Neural cell (in vitro differentiated cells): ENCODE data around the gene TAGLN.

Experiments used
- CTCF ChIP-seq: fragments of 450-650 bp; IDR thresholded peaks from 2 replicates; pipeline ENCODE4 v1.5.1; 2014; ENCODE audit warnings: antibody characterized with exemption, mild to moderate bottlenecking, moderate library complexity; ENCODE audit not compliant: poor library complexity, severe bottlenecking
- EP300 ChIP-seq: fragments of 450-650 bp; conservative IDR thresholded peaks from 2 replicates; pipeline ENCODE4 v1.6.1; 2014; ENCODE audit warnings: antibody characterized with exemption, mild to moderate bottlenecking, moderate library complexity; ENCODE audit not compliant: poor library complexity, severe bottlenecking
- EZH2 ChIP-seq: fragments of 200-600, 300-800 bp; shearing (Covaris generic), sonication (generic); IDR thresholded peaks from 2 replicates; pipeline ENCODE4 v1.6.1; 2014; ENCODE audit warnings: antibody characterized with exemption, low read length, borderline replicate concordance, mild to moderate bottlenecking; ENCODE audit not compliant: insufficient read depth, poor library complexity, severe bottlenecking
- MXI1 ChIP-seq: fragments of 450-650 bp; conservative IDR thresholded peaks from 2 replicates; pipeline ENCODE4 v1.6.1; 2014; ENCODE audit warnings: antibody characterized with exemption, mild to moderate bottlenecking; ENCODE audit not compliant: poor library complexity, severe bottlenecking
- POLR2AphosphoS5 ChIP-seq: IDR thresholded peaks from 2 replicates; pipeline ENCODE4 v1.6.1; 2012

GRCh38 chr11:117175781-117176180 is 23.4 kb upstream of the TAGLN start:
- TF ChIP-seq CTCF (no peak), POLR2AphosphoS5 (no peak), EP300 (no peak), EZH2 (no peak), MXI1 (no peak)
